Mesendoderm (in vitro differentiated cells): ENCODE results near the gene ZNF669.

ENCODE experiments used
- DNase-seq: peaks from one replicate; pipeline ENCODE4 v3.0.0; 2013
- H2AK5ac ChIP-seq: 2 replicates; pipeline ENCODE4 v1.6.1; 2013; ENCODE audit warnings: low read length, inconsistent platforms
- H2BK120ac ChIP-seq: 2 replicates; pipeline ENCODE4 v1.6.1; 2013; ENCODE audit warnings: low read depth, mild to moderate bottlenecking, low read length, moderate library complexity, mixed read lengths
- H2BK15ac ChIP-seq: replicated peaks from 2 replicates; pipeline ENCODE4 v1.6.1; 2013; ENCODE audit warnings: low read depth, mild to moderate bottlenecking, moderate library complexity
- H2BK5ac ChIP-seq: 2 replicates; pipeline ENCODE4 v1.6.1; 2013; ENCODE audit warnings: low read length, inconsistent platforms
- H3K18ac ChIP-seq: 2 replicates; pipeline ENCODE4 v1.6.1; 2013; ENCODE audit warnings: mild to moderate bottlenecking, low read length, mixed read lengths
- H3K23ac ChIP-seq: one replicate; pipeline ENCODE4 v1.6.1; 2013; ENCODE audit warnings: low read length
- H3K27ac ChIP-seq: 2 replicates; pipeline ENCODE4 v1.5.1; 2013; ENCODE audit warnings: low read depth, mild to moderate bottlenecking, inconsistent platforms, low read length, moderate library complexity
- H3K27me3 ChIP-seq: 2 replicates; pipeline ENCODE4 v1.6.1; 2013; ENCODE audit warnings: low read length, control low read depth, mild to moderate bottlenecking, inconsistent platforms; ENCODE audit not compliant: insufficient read depth, poor library complexity
- H3K36me3 ChIP-seq: 2 replicates; pipeline ENCODE4 v1.6.1; 2013; ENCODE audit warnings: low read length, inconsistent platforms; ENCODE audit not compliant: control insufficient read depth, insufficient read depth
- H3K4ac ChIP-seq: one replicate; pipeline ENCODE4 v1.6.1; 2013; ENCODE audit warnings: low read depth, mild to moderate bottlenecking, low read length, moderate library complexity
- H3K4me1 ChIP-seq: 2 replicates; pipeline ENCODE4 v1.6.1; 2013; ENCODE audit warnings: low read depth, low read length, inconsistent platforms; ENCODE audit not compliant: control insufficient read depth
- H3K4me2 ChIP-seq: 2 replicates; pipeline ENCODE4 v1.6.1; 2013; ENCODE audit warnings: low read length
- H3K4me3 ChIP-seq: 2 replicates; pipeline ENCODE4 v1.5.1; 2013; ENCODE audit warnings: mild to moderate bottlenecking, low read length
- H3K56ac ChIP-seq: one replicate; pipeline ENCODE4 v1.6.1; 2013; ENCODE audit warnings: low read length
- H3K79me1 ChIP-seq: 2 replicates; pipeline ENCODE4 v1.6.1; 2013; ENCODE audit warnings: low read length, inconsistent platforms
- H3K79me2 ChIP-seq: 2 replicates; pipeline ENCODE4 v1.6.1; 2013; ENCODE audit warnings: mild to moderate bottlenecking, low read length; ENCODE audit not compliant: control insufficient read depth, insufficient read depth
- H3K9ac ChIP-seq: 2 replicates; pipeline ENCODE4 v1.6.1; 2013; ENCODE audit warnings: low read length, inconsistent platforms
- H4K5ac ChIP-seq: one replicate; pipeline ENCODE4 v1.6.1; 2013; ENCODE audit warnings: low read length
- H4K8ac ChIP-seq: one replicate; pipeline ENCODE4 v1.6.1; 2013; ENCODE audit warnings: low read depth, mild to moderate bottlenecking, control low read depth, low read length, moderate library complexity
- WGBS: extraction: QIAGEN DNeasy Blood & Tissue Kit; methylation state at CpG from one replicate; pipeline ENCODE4 v1.1.7; 2013; ENCODE audit warnings: low lambda C conversion rate, missing lambda C conversion rate; ENCODE audit not compliant: insufficient coverage; ENCODE audit errors: extremely low coverage; 5-methylcytosine and 5-hydroxymethylcytosine counted together

ZNF669 gene

DNA sequence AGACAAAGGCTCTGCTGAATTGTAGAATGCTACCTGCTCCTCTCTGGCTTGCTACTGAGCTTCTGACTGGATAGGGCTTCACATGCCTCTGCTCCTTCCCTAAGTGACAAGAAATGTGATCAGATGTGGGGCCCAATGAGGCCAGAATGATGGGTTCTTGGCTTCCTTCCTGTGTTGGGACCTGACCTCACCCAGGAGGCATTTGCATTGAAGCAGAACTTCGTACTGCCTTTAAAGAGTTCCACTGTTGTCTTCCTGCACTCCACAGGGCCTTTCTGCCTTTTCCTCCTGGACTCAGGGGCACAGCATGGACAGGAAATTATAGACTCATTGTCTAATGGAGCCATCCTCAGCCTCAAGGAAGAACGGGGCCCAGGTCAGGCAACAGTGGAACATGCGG is 39.9 kb downstream of the ZNF669 start:
- no peak overlapping the region for H3K4me3 ChIP-seq
- H4K5ac ChIP-seq: no peak overlapping the region
- H3K9ac ChIP-seq: no peak overlapping the region
- peaks cover 44% of the 10 kb centered on the region for H3K79me2 ChIP-seq
- H3K56ac ChIP-seq: no peak overlapping the region
- H3K79me1 ChIP-seq: peaks cover 22% of the 10 kb centered on the region
- H3K27me3 ChIP-seq: no peaks in the 10 kb centered on the region
- no peak overlapping the region for H3K23ac ChIP-seq
- peak; percentile 44 for DNase-seq
- no peak overlapping the region for H4K8ac ChIP-seq
- H3K4me1 ChIP-seq: no peaks in the 10 kb centered on the region
- H2BK120ac ChIP-seq: no peak overlapping the region
- H3K27ac ChIP-seq: no peak overlapping the region
- no peak overlapping the region for H3K18ac ChIP-seq
- H2BK5ac ChIP-seq: no peak overlapping the region
- H2AK5ac ChIP-seq: no peak overlapping the region
- H3K4ac ChIP-seq: no peak overlapping the region
- no peaks in the 10 kb centered on the region for H3K36me3 ChIP-seq
- WGBS: no CpG with 5 or more reads among the region's 3 CpGs
- H3K4me2 ChIP-seq: no peak overlapping the region
- H2BK15ac ChIP-seq: no peak overlapping the region

DNA sequence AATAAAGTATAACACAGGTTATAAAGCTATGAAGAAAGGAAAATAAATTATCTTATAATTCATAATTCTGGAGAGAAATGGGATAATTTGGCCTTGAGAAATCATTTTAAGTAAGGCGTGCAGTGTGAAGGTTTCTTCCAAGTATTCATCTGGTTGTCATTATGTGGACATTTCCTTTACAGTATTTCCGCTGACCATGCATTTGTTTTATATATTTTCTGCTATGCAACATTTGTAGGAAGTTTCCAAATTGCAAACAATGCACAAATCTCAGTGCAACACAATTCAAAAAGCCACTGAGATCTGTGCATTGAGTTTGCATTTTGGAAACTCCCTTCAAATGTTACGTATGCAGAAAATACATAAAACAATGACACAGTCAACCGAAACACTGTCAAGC is 43.4 kb downstream of the ZNF669 start:
- Histone ChIP-seq H3K79me1 (peaks cover 15% of the 10 kb centered on the region), H3K56ac (no peak overlapping the region), H3K4ac (no peak overlapping the region), H3K27me3 (no peaks in the 10 kb centered on the region), H3K18ac (no peak overlapping the region), H2AK5ac (no peak overlapping the region), H2BK15ac (no peak overlapping the region), H4K5ac (no peak overlapping the region), H3K9ac (no peak overlapping the region), H2BK5ac (no peak overlapping the region), H2BK120ac (no peak overlapping the region), H3K27ac (no peak overlapping the region), H3K79me2 (peaks cover 32% of the 10 kb centered on the region), H3K4me2 (no peak overlapping the region), H3K23ac (no peak overlapping the region), H4K8ac (no peak overlapping the region), H3K4me3 (no peak overlapping the region), H3K36me3 (no peaks in the 10 kb centered on the region), H3K4me1 (no peaks in the 10 kb centered on the region)
- no peak for DNase-seq
- no CpG with 5 or more reads among the region's 4 CpGs for WGBS

DNA sequence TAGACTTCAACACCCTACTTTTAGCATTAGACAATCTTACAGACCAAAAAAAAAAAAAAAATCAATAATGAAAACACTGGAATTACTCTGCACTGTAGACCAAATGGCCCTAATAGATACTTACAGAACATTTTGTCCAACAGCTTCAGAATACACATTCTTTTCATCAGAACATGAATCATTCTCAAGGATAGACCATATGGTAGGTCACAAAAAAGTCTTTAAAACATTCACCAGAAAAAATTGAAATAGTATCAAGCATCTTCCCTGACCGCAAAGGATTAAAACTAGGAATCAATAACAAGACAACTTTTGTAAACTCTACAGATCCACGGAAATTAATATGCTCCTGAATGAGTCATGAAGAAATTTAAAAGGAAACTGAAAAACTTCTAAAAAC is 48.1 kb downstream of the ZNF669 start:
- no peaks in the 10 kb centered on the region for H3K27me3 ChIP-seq
- peaks cover 20% of the 10 kb centered on the region for H3K79me1 ChIP-seq
- no peak overlapping the region for H2AK5ac ChIP-seq
- H3K18ac ChIP-seq: no peak overlapping the region
- no peak overlapping the region for H4K8ac ChIP-seq
- H3K4me1 ChIP-seq: no peaks in the 10 kb centered on the region
- H3K27ac ChIP-seq: no peak overlapping the region
- H4K5ac ChIP-seq: no peak overlapping the region
- H2BK15ac ChIP-seq: no peak overlapping the region
- H3K4me3 ChIP-seq: no peak overlapping the region
- no CpG with 5 or more reads among the region's 2 CpGs for WGBS
- DNase-seq: no peak
- H2BK120ac ChIP-seq: no peak overlapping the region
- no peak overlapping the region for H3K9ac ChIP-seq
- no peak overlapping the region for H3K23ac ChIP-seq
- no peak overlapping the region for H3K56ac ChIP-seq
- H3K4ac ChIP-seq: no peak overlapping the region
- no peak overlapping the region for H2BK5ac ChIP-seq
- no peaks in the 10 kb centered on the region for H3K36me3 ChIP-seq
- no peak overlapping the region for H3K4me2 ChIP-seq
- peaks cover 28% of the 10 kb centered on the region for H3K79me2 ChIP-seq

DNA sequence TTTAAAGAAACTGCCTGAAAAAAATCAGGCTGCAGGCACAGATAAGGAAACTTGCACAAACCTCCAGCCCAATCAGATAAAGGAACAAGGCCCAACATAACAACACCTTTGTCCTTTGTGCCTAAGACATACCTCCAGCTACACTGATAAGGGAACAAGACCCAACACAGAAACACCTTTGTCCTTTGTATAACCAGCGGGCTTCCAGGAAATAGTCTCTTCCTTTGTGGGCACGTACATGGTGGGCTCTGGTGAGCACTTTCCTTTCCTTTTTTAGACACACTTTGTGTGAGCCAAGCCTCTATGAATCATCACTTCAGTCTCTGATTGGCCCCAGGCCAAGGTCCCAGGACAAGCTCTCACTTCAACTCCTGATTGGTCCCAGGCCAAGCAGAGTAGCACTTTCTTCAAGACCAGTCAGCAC is 49.2 kb downstream of the ZNF669 start:
- Histone ChIP-seq H2BK120ac (no peak overlapping the region), H3K4me1 (no peaks in the 10 kb centered on the region), H2AK5ac (no peak overlapping the region), H3K23ac (no peak overlapping the region), H2BK15ac (no peak overlapping the region), H3K18ac (no peak overlapping the region), H3K4me3 (no peak overlapping the region), H3K4me2 (no peak overlapping the region), H3K56ac (no peak overlapping the region), H4K8ac (no peak overlapping the region), H4K5ac (no peak overlapping the region), H3K27me3 (no peaks in the 10 kb centered on the region), H3K79me2 (peaks cover 24% of the 10 kb centered on the region), H3K4ac (no peak overlapping the region), H3K36me3 (no peaks in the 10 kb centered on the region), H3K9ac (no peak overlapping the region), H3K27ac (no peak overlapping the region), H3K79me1 (peaks cover 20% of the 10 kb centered on the region), H2BK5ac (no peak overlapping the region)
- DNase-seq: no peak
- no CpG with 5 or more reads among the region's 2 CpGs for WGBS
